ENCODE results near the gene C1orf21. TPM values are rescaled to one million over a fixed set of nuclear protein-coding genes. Genes with fewer than 3 reads are reported as not detected.

The C1orf21 gene
- total and polyA plus RNA-seq, 2 of the 4 experiments (the other 2 are of a cell fraction): 6.4 to 9.9 TPM

- H3K4me1 ChIP-seq (ENCODE audit: control insufficient read depth, insufficient read depth, low read length): no peaks in the 10 kb centered on the region
- H3K23ac ChIP-seq (ENCODE audit: low read depth, low read length): no peak overlapping the region
- no peaks in the 10 kb centered on the region for H3K9me1 ChIP-seq (ENCODE audit: insufficient read depth, low read length)
- H3K27ac ChIP-seq (ENCODE audit: insufficient read depth, low read length): no peak overlapping the region
- no peak overlapping the region for H4K91ac ChIP-seq (ENCODE audit: insufficient read depth, low read depth, low read length)
- no peak overlapping the region for H3K9ac ChIP-seq (ENCODE audit: low read depth, low read length)
- no peaks in the 10 kb centered on the region for H3K36me3 ChIP-seq (ENCODE audit: control insufficient read depth, insufficient read depth, low read length)
- H3K4ac ChIP-seq (ENCODE audit: low read depth, low read length): no peak overlapping the region
- H2BK20ac ChIP-seq (ENCODE audit: low read depth, low read length): no peak overlapping the region
- no CpG with 5 or more reads among the region's 3 CpGs for WGBS, 2 experiments (ENCODE audit: extremely low coverage in 2 of 2, insufficient read length in 1 of 2)
- POLR2A ChIA-PET (ENCODE audit: unreplicated experiment): no interaction called here
- H4K5ac ChIP-seq (ENCODE audit: low read depth, low read length): no peak overlapping the region
- H3K79me1 ChIP-seq (ENCODE audit: low read depth in 1 of 2, low read length in 2 of 2): peaks cover 3 to 8% of the 10 kb centered on the region in 2 experiments; a peak in 3 of 4 replicates
- no peak overlapping the region for H3K14ac ChIP-seq (replicated peaks; ENCODE audit: low read depth, low read length)
- H4K8ac ChIP-seq (ENCODE audit: low read depth in 2 of 2, low read length in 2 of 2): no peak overlapping the region
- H2BK120ac ChIP-seq (ENCODE audit: low read depth, low read length): no peak overlapping the region
- H3K9me3 ChIP-seq (ENCODE audit: control insufficient read depth, insufficient read depth, low read length): no peaks in the 10 kb centered on the region
- H3K4me3 ChIP-seq (ENCODE audit: insufficient read depth, low read depth, low read length): no peak overlapping the region
- no peak overlapping the region for H2AFZ ChIP-seq (replicated peaks; ENCODE audit: low read length, poor library complexity)
- no peak overlapping the region for H2AK9ac ChIP-seq (replicated peaks; ENCODE audit: low read depth, low read length, poor library complexity)
- no peak overlapping the region for H3K56ac ChIP-seq (ENCODE audit: extremely low read depth, insufficient read depth, low read length)
- DNase-seq (no peak), ATAC-seq (ENCODE audit: low read depth) (no peak)
- H2BK15ac ChIP-seq (ENCODE audit: low read depth, low read length): no peak overlapping the region
- BruUV-seq (replicated peaks): no TSS peak
- intact Hi-C loops (cut with micrococcal nuclease): no loop called here
- no peak overlapping the region for H3K18ac ChIP-seq (ENCODE audit: low read depth, low read length)
- CTCF ChIA-PET: no interaction called here
- TF ChIP-seq CTCF (conservative IDR thresholded peaks at IDR 0.05; ENCODE audit: low read depth, low read length): no peak
- no peak for TF ChIP-seq MXI1 (IDR thresholded peaks at IDR 0.05; ENCODE audit: borderline replicate concordance, low read depth, low read length)
- no peak for TF ChIP-seq CHD1 (IDR thresholded peaks at IDR 0.05; ENCODE audit: low read depth, low read length)
- TF ChIP-seq ELK1 (IDR thresholded peaks at IDR 0.05; ENCODE audit: borderline replicate concordance, low read depth, low read length): no peak
- no peak for TF ChIP-seq SMC3 (IDR thresholded peaks at IDR 0.05; ENCODE audit: low read depth, low read length)
- no peak for TF ChIP-seq CEBPB (IDR thresholded peaks at IDR 0.05; ENCODE audit: low read depth, low read length)
- TF ChIP-seq MAFK (IDR thresholded peaks at IDR 0.05; ENCODE audit: low read depth, low read length): no peak
- no peak for TF ChIP-seq RAD21 (IDR thresholded peaks at IDR 0.05; ENCODE audit: low read length)
- no peak for TF ChIP-seq MAZ (IDR thresholded peaks at IDR 0.05; ENCODE audit: borderline replicate concordance, low read depth, low read length)
- no peak for TF ChIP-seq USF2 (IDR thresholded peaks at IDR 0.05; ENCODE audit: low read depth, low read length)
- no peak for TF ChIP-seq POLR2A (IDR thresholded peaks at IDR 0.05; ENCODE audit: low read depth, low read length)
- no peak for TF ChIP-seq RCOR1 (IDR thresholded peaks at IDR 0.05; ENCODE audit: insufficient replicate concordance, low read length)
- no peak for TF ChIP-seq FOS (IDR thresholded peaks at IDR 0.05; ENCODE audit: low read depth, low read length)
- no peak for TF ChIP-seq NFE2L2 (IDR thresholded peaks at IDR 0.05; ENCODE audit: low read depth, low read length)
- TF ChIP-seq BHLHE40 (IDR thresholded peaks at IDR 0.05; ENCODE audit: low read depth, low read length): no peak
- TF ChIP-seq RFX5 (IDR thresholded peaks at IDR 0.05; ENCODE audit: low read depth, low read length): no peak
- H3K4me2 ChIP-seq (ENCODE audit: low read depth, low read length): no peak overlapping the region
- H2AK5ac ChIP-seq (ENCODE audit: low read depth, low read length): no peak overlapping the region
- in situ Hi-C loops (cut with MboI; ENCODE audit: low sequenced_read_pairs): no loop called here
- dilution Hi-C loops (cut with HindIII; ENCODE audit: low sequenced_read_pairs, unreplicated experiment): no loop called here
- no peaks in the 10 kb centered on the region for H3K27me3 ChIP-seq (ENCODE audit: control insufficient read depth, insufficient read depth, low read length)
- no peaks in the 10 kb centered on the region for H4K20me1 ChIP-seq (ENCODE audit: insufficient read depth, low read length)
- no peak overlapping the region for H2BK5ac ChIP-seq (ENCODE audit: low read depth, low read length, poor library complexity, severe bottlenecking)
Observed at GRCh38 chr1:184442260-184442659, 55.4 kb downstream of the C1orf21 start.
